ENCODE results near the gene UBALD1.
A peak's percentile ranks its signal among the peaks of the same experiment; 100 is the strongest.

The UBALD1 gene

DNA sequence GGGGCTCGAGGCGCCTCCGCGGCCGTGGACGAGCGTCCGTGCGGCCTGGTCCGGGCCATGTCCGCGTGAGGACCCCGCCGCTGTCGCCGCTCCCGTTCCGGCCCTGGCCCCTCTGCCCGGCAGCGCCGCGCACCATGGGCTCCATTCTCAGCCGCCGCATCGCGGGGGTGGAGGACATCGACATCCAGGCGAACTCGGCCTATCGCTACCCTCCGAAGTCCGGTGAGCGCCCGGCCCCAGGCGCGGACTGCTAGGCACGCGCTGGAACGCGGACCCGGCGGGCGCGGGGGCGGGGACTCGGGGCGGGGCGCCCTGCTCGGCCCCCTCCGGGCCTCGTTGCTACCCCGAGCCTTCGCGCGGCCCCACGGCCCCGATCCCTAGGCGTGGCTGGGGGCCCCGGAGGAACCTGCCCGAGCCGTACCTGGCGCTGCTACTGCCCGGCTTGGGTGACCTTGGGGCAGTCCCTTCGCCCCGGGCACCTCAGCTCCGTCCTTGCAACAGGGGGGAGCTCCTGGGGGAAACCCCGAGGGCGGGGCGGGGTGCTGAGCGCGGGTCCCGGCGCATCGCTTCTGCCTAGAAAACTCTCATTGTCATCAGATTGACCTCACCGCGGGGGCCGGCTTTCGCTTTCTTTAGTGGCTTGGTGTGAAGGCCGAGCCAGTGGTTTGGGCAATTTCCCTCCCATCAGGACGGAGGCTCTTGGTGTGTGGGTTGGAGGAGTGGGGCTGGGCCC lies 10.3 kb upstream of the UBALD1 start:
- TF ChIP-seq, protein P1, sequence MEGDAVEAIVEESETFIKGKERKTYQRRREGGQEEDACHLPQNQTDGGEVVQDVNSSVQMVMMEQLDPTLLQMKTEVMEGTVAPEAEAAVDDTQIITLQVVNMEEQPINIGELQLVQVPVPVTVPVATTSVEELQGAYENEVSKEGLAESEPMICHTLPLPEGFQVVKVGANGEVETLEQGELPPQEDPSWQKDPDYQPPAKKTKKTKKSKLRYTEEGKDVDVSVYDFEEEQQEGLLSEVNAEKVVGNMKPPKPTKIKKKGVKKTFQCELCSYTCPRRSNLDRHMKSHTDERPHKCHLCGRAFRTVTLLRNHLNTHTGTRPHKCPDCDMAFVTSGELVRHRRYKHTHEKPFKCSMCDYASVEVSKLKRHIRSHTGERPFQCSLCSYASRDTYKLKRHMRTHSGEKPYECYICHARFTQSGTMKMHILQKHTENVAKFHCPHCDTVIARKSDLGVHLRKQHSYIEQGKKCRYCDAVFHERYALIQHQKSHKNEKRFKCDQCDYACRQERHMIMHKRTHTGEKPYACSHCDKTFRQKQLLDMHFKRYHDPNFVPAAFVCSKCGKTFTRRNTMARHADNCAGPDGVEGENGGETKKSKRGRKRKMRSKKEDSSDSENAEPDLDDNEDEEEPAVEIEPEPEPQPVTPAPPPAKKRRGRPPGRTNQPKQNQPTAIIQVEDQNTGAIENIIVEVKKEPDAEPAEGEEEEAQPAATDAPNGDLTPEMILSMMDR (IDR thresholded peaks at IDR 0.05; ENCODE audit: extremely low read depth, insufficient read depth, missing control alignments): no peak
- in situ Hi-C loops (cut with MboI; ENCODE audit: low pct_unique_long_range_greater_than_20kb, low sequenced_read_pairs, unreplicated experiment): no loop called here
- DNase-seq (ENCODE audit: low spot score): peak; percentile 90

DNA sequence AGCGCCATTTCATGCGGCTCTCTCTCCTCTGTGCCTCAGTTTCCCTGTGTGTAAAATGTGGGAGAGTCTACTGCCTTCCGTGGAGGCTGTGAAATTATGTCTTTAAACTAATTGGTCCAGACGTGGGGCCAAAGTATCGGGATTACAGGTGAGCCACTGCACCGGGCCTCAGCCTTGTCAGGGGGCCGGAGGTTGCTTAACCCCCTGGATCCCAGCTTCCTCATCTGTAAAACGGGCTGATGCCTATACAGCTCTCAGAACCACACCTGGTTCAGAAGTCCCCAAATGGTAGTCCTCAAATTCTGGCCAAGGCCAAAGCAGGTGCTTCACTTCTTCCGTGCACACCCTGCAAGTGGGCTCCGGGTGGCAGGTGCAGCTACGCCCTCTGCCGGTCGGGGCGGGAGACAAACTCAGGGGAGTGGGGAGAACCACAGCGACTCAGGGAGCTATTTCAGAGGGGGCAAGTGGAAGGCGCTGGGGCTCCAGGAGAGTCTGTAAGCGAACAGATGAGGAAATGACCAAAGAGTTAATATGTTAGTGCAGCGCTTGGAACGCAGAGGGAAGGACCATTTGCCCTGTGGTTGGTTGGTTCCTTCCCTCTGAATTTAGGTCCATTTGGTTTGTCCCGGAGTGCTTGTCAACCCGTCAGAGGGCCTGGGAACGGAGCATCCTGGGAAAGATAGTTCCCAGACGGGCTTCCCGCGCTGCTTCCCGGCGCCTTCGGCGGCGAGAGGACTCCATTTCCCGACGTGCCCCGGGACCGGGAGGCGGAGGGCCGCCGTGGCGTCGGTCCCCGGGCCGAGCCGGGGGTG lies 9.5 kb upstream of the UBALD1 start, which contains the start of gene MGRN1:
MGRN1 (plus strand) TSS at position 812 of the 812 bp plus-strand sequence. CDS start 135 bp downstream, outside the sequence.
- peak; percentile 95 for DNase-seq (ENCODE audit: low spot score)
- TF ChIP-seq, protein P1 (IDR thresholded peaks at IDR 0.05; ENCODE audit: extremely low read depth, insufficient read depth, missing control alignments): peak; percentile 96
- in situ Hi-C loops (cut with MboI; ENCODE audit: low pct_unique_long_range_greater_than_20kb, low sequenced_read_pairs, unreplicated experiment): no loop called here

- in situ Hi-C loops (cut with MboI; ENCODE audit: low pct_unique_long_range_greater_than_20kb, low sequenced_read_pairs, unreplicated experiment): no loop called here
- no peak for DNase-seq (ENCODE audit: low spot score)
- TF ChIP-seq, protein P1 (IDR thresholded peaks at IDR 0.05; ENCODE audit: extremely low read depth, insufficient read depth, missing control alignments): no peak
These were observed 8.9 kb upstream of the UBALD1 start for GRCh38 chr16:4623593-4623992.

- DNase-seq (ENCODE audit: low spot score): no peak
- in situ Hi-C loops (cut with MboI; ENCODE audit: low pct_unique_long_range_greater_than_20kb, low sequenced_read_pairs, unreplicated experiment): no loop called here
- TF ChIP-seq, protein P1 (IDR thresholded peaks at IDR 0.05; ENCODE audit: extremely low read depth, insufficient read depth, missing control alignments): no peak
These were observed 4.1 kb upstream of the UBALD1 start for GRCh38 chr16:4618645-4619418.

DNA sequence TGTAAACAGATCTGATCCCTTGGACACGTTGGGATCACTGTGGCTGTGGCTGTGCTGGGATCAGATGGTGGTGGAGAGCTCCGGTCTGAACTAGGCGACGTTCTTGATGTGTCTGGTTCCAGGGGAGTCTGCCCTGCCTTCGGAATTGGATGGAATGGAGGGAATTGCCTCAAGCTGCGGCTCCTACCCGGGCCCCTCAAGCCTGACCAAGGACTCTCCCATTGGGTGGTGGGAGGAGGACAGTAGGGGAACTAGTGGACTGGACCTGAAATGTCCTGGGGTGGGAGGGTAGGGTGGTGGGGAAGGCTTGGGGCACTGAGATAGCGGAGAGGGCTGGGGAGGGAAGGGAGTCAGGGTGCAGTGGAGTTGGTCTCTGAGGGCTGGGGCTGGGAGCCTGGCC lies 3.2 kb upstream of the UBALD1 start:
- DNase-seq (ENCODE audit: low spot score): no peak
- in situ Hi-C loops (cut with MboI; ENCODE audit: low pct_unique_long_range_greater_than_20kb, low sequenced_read_pairs, unreplicated experiment): no loop called here
- TF ChIP-seq, protein P1 (IDR thresholded peaks at IDR 0.05; ENCODE audit: extremely low read depth, insufficient read depth, missing control alignments): no peak

Measured in GM13977 (cell line).